OCI-LY3 (cell line): ENCODE measurements around the gene TTC21B.

Experiments used
- H2AFZ ChIP-seq: fragments of 200-600, 300-600 bp; shearing (Covaris generic); 2 replicates; pipeline ENCODE4 v1.6.0; 2014; ENCODE audit warnings: antibody characterized with exemption, low read depth, low read length
- H3K27ac ChIP-seq: fragments of 200-600, 300-600 bp; sonication (generic); 2 replicates; pipeline ENCODE4 v1.5.1; 2014; ENCODE audit warnings: mild to moderate bottlenecking, low read length, moderate library complexity, mixed read lengths
- H3K27me3 ChIP-seq: fragments of 200-600, 300-600 bp; sonication (generic); 2 replicates; pipeline ENCODE4 v1.6.1; 2014; ENCODE audit warnings: low read depth, low read length, mixed read lengths
- H3K36me3 ChIP-seq: fragments of 200-600, 300-600 bp; sonication (generic); replicated peaks from 2 replicates; pipeline ENCODE3; 2014; ENCODE audit warnings: low read depth, low read length, mixed read lengths
- H3K4me1 ChIP-seq: fragments of 300-600, 200-600 bp; sonication (generic); 2 replicates; pipeline ENCODE4 v1.6.1; 2014; ENCODE audit warnings: low read length, mixed read lengths
- H3K4me2 ChIP-seq: fragments of 200-600, 300-600 bp; sonication (generic); 2 replicates; pipeline ENCODE4 v1.6.1; 2014; ENCODE audit warnings: low read length, mixed read lengths
- H3K4me3 ChIP-seq: fragments of 300-600, 200-600 bp; sonication (generic); 2 replicates; pipeline ENCODE4 v1.5.1; 2014; ENCODE audit warnings: antibody characterized with exemption, mild to moderate bottlenecking, low read length, moderate library complexity
- H3K79me2 ChIP-seq: fragments of 300-600, 200-600 bp; shearing (Covaris generic); 2 replicates; pipeline ENCODE4 v1.6.1; 2014; ENCODE audit warnings: mild to moderate bottlenecking, low read length, mixed read lengths
- H3K9ac ChIP-seq: fragments of 300-600, 200-600 bp; shearing (Covaris generic); 2 replicates; pipeline ENCODE4 v1.6.0; 2014; ENCODE audit warnings: mild to moderate bottlenecking, low read length, moderate library complexity
- H3K9me3 ChIP-seq: fragments of 200-600, 300-600 bp; shearing (Covaris generic); 2 replicates; pipeline ENCODE4 v1.6.1; 2014; ENCODE audit warnings: low read length, mixed read lengths; ENCODE audit not compliant: insufficient read depth
- H4K20me1 ChIP-seq: fragments of 200-600, 300-600 bp; sonication (generic); 2 replicates; pipeline ENCODE4 v1.6.1; 2016; ENCODE audit warnings: low read length, mixed read lengths; ENCODE audit not compliant: insufficient read depth
- CTCF ChIP-seq: fragments of 200-600, 300-600 bp; sonication (generic); IDR thresholded peaks from 2 replicates; pipeline ENCODE4 v1.5.1; 2014; ENCODE audit warnings: antibody characterized with exemption, low read length, low read depth
- EZH2phosphoT487 ChIP-seq: fragments of 200-600 bp; shearing (Covaris generic); IDR thresholded peaks from 2 replicates; pipeline ENCODE4 v1.6.1; 2018; ENCODE audit warnings: antibody characterized with exemption, mixed run types, low read depth

TTC21B gene

GRCh38 chr2:165911981-165912380, 41.6 kb downstream of the TTC21B start:
- Histone ChIP-seq H4K20me1 (no peaks in the 10 kb centered on the region), H3K27me3 (no peaks in the 10 kb centered on the region), H3K79me2 (no peaks in the 10 kb centered on the region), H3K4me2 (no peak overlapping the region), H3K4me1 (no peaks in the 10 kb centered on the region), H3K4me3 (no peak overlapping the region), H3K9me3 (no peaks in the 10 kb centered on the region), H3K36me3 (peaks cover 24% of the 10 kb centered on the region), H3K9ac (no peak overlapping the region), H2AFZ (no peak overlapping the region), H3K27ac (no peak overlapping the region)
- TF ChIP-seq EZH2phosphoT487, result no peak
- no peak for TF ChIP-seq CTCF

- Histone ChIP-seq H3K4me2 (no peak overlapping the region), H3K36me3 (peaks cover 20% of the 10 kb centered on the region), H3K79me2 (no peaks in the 10 kb centered on the region), H3K4me3 (no peak overlapping the region), H3K9ac (no peak overlapping the region), H3K4me1 (no peaks in the 10 kb centered on the region), H4K20me1 (no peaks in the 10 kb centered on the region), H3K27ac (no peak overlapping the region), H2AFZ (no peak overlapping the region), H3K9me3 (no peaks in the 10 kb centered on the region), H3K27me3 (no peaks in the 10 kb centered on the region)
- TF ChIP-seq CTCF (no peak), EZH2phosphoT487 (no peak)
Measured at GRCh38 chr2:165911231-165911630, 42.3 kb downstream of the TTC21B start.

- Histone ChIP-seq H3K79me2 (no peaks in the 10 kb centered on the region), H3K36me3 (peaks cover 20% of the 10 kb centered on the region), H3K9ac (no peak overlapping the region), H4K20me1 (no peaks in the 10 kb centered on the region), H3K4me1 (no peaks in the 10 kb centered on the region), H3K4me3 (no peak overlapping the region), H3K27me3 (no peaks in the 10 kb centered on the region), H3K4me2 (no peak overlapping the region), H3K27ac (no peak overlapping the region), H2AFZ (no peak overlapping the region), H3K9me3 (no peaks in the 10 kb centered on the region)
- TF ChIP-seq EZH2phosphoT487 (no peak), CTCF (no peak)
Measured at GRCh38 chr2:165909466-165909865, 44.1 kb downstream of the TTC21B start.

- no peaks in the 10 kb centered on the region for H3K79me2 ChIP-seq
- no peak overlapping the region for H3K4me2 ChIP-seq
- H2AFZ ChIP-seq, result no peak overlapping the region
- H3K9me3 ChIP-seq, result no peaks in the 10 kb centered on the region
- TF ChIP-seq EZH2phosphoT487 (no peak), CTCF (no peak)
- no peaks in the 10 kb centered on the region for H3K27me3 ChIP-seq
- no peak overlapping the region for H3K4me3 ChIP-seq
- peaks cover 9% of the 10 kb centered on the region for H3K36me3 ChIP-seq
- H3K4me1 ChIP-seq, result peaks cover 6% of the 10 kb centered on the region; the same call in 1 of the 2 replicates
- H3K27ac ChIP-seq, result no peak overlapping the region
- H3K9ac ChIP-seq, result no peak overlapping the region
- no peaks in the 10 kb centered on the region for H4K20me1 ChIP-seq
Measured at GRCh38 chr2:165905854-165906253, 47.7 kb downstream of the TTC21B start.
